GM23248 (cell line): ENCODE measurements around the gene ACVR1. TPM values are rescaled to one million over a fixed set of nuclear protein-coding genes. Genes with fewer than 3 reads are reported as not detected.

Experiments
- DNase-seq: peaks from one replicate; pipeline ENCODE4 v3.0.0-alpha.2; 2015
- H2AFZ ChIP-seq: fragments of 200-600 bp; sonication (generic); 2 replicates; pipeline ENCODE4 v1.6.1; 2016; ENCODE audit warnings: antibody characterized with exemption
- H3F3A ChIP-seq: fragments of 200-600 bp; sonication (generic); 2 replicates; pipeline ENCODE4 v1.6.1; 2016; ENCODE audit warnings: mild to moderate bottlenecking, antibody characterized with exemption, mixed run types; ENCODE audit not compliant: insufficient read depth
- H3K27ac ChIP-seq: fragments of 200-600 bp; sonication (generic); 2 replicates; pipeline ENCODE4 v1.5.1; 2016; ENCODE audit warnings: mild to moderate bottlenecking
- H3K27me3 ChIP-seq: fragments of 200-600 bp; sonication (generic); replicated peaks from 2 replicates; pipeline ENCODE4 v1.6.1; 2016; ENCODE audit warnings: mild to moderate bottlenecking; ENCODE audit not compliant: insufficient read depth
- H3K36me3 ChIP-seq: fragments of 200-600 bp; sonication (generic); 2 replicates; pipeline ENCODE4 v1.6.1; 2016; ENCODE audit warnings: low read depth, mild to moderate bottlenecking
- H3K4me1 ChIP-seq: fragments of 200-600 bp; sonication (generic); 2 replicates; pipeline ENCODE4 v1.6.1; 2016; ENCODE audit warnings: mild to moderate bottlenecking; ENCODE audit not compliant: insufficient read depth
- H3K4me2 ChIP-seq: fragments of 200-600 bp; sonication (generic); one replicate; pipeline ENCODE4 v1.6.1; 2016; ENCODE audit warnings: mild to moderate bottlenecking; ENCODE audit not compliant: unreplicated experiment
- H3K4me3 ChIP-seq: fragments of 200-600 bp; sonication (generic); 2 replicates; pipeline ENCODE4 v1.5.1; 2016; ENCODE audit warnings: mild to moderate bottlenecking
- H3K79me2 ChIP-seq: fragments of 200-600 bp; sonication (generic); 2 replicates; pipeline ENCODE4 v1.6.1; 2016; ENCODE audit warnings: mild to moderate bottlenecking; ENCODE audit not compliant: insufficient read depth
- H3K9ac ChIP-seq: fragments of 200-600 bp; sonication (generic); 2 replicates; pipeline ENCODE4 v1.6.1; 2016; ENCODE audit warnings: mild to moderate bottlenecking
- H3K9me2 ChIP-seq: fragments of 200-600 bp; sonication (generic); 2 replicates; pipeline ENCODE4 v1.6.1; 2016; ENCODE audit warnings: mixed run types, mild to moderate bottlenecking, moderate library complexity; ENCODE audit not compliant: insufficient read depth
- H3K9me3 ChIP-seq: fragments of 200-600 bp; sonication (generic); one replicate; pipeline ENCODE4 v1.6.1; 2017; ENCODE audit warnings: low read depth
- H4K20me1 ChIP-seq: fragments of 200-600 bp; sonication (generic); 2 replicates; pipeline ENCODE4 v1.6.0; 2016; ENCODE audit not compliant: insufficient read depth
- EZH2 ChIP-seq: fragments of 200-600 bp; sonication (generic); IDR thresholded peaks from 2 replicates; pipeline ENCODE4 v1.6.1; 2018; ENCODE audit warnings: antibody characterized with exemption, mild to moderate bottlenecking; ENCODE audit not compliant: insufficient read depth, poor library complexity, severe bottlenecking
- EZH2phosphoT487 ChIP-seq: fragments of 200-600 bp; sonication (generic); IDR thresholded peaks from 2 replicates; pipeline ENCODE4 v1.6.1; 2018; ENCODE audit warnings: antibody characterized with exemption, moderate library complexity, mild to moderate bottlenecking, low read depth; ENCODE audit not compliant: insufficient read depth
- WGBS, 2 experiments: methylation state at CpG; one replicate each; pipeline ENCODE4 v1.1.6; 2015 to 2017; ENCODE audit warnings: low lambda C conversion rate in 2 of 2, low coverage in 1 of 2; ENCODE audit errors: missing lambda C conversion rate in 2 of 2; 5-methylcytosine and 5-hydroxymethylcytosine counted together
- in situ Hi-C: fragments of 300-500 bp; cut with MboI; formaldehyde crosslinking; loops from 2 replicates; pipeline ENCODE4 v1.15.0; 2020
- polyA plus RNA-seq: library from polyadenylated mRNA; unstranded; fragments of >200 nt; fragmentation: Nextera tagmentation; extraction: Ambion mirVana; gene quantifications from 2 replicates; pipeline ENCODE4 v1.2.1, GENCODE V29; 2016
- total RNA-seq: library from RNA; depleted of rRNA; stranded (reverse); fragments of >200 nt; shearing (Covaris generic); gene quantifications from 2 replicates; pipeline ENCODE4 v1.2.3, GENCODE V29; 2014

The ACVR1 gene
- total and polyA plus RNA-seq, 2 experiments from 2014 or later = 16.2 to 31.3 TPM

DNA sequence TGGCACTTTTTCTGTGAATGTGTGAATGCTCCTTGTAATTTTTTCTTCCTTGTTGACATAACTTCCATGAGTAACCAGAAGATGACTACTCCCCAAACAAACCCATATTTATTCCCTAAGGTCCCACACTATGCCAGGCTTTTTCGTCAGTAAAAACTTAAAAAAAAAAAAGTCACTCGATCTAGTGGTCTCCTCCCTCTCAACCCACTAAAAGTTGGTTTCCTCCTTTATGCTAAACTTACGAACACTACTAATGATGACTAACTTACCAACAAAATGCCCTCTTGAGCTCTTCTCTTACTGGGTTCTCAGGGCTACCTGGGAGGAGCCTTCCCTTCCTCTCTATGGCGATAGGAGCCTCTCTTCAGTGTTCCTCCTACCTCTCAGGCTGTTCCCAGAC lies 18.2 kb downstream of the ACVR1 start:
- Histone ChIP-seq H3K27ac (peak overlapping the region; percentile 97), H3K4me3 (no peak overlapping the region), H3K4me2 (peak overlapping the region; percentile 6), H3K4me1 (peaks cover 28% of the 10 kb centered on the region), H3K9ac (peak overlapping the region; percentile 11; the same call in 1 of the 2 replicates), H3K27me3 (no peaks in the 10 kb centered on the region), H3K9me2 (no peaks in the 10 kb centered on the region), H3K9me3 (no peaks in the 10 kb centered on the region), H4K20me1 (no peaks in the 10 kb centered on the region), H3F3A (peaks cover 36% of the 10 kb centered on the region), H3K79me2 (peaks cover 83% of the 10 kb centered on the region), H2AFZ (no peak overlapping the region), H3K36me3 (no peaks in the 10 kb centered on the region)
- peak; percentile 82 for DNase-seq
- WGBS, 2 experiments = 34 to 40% methylated on average over 4 of the region's 4 CpGs
- TF ChIP-seq EZH2 (no peak), EZH2phosphoT487 (no peak)
- in situ Hi-C loops = no loop called here

DNA sequence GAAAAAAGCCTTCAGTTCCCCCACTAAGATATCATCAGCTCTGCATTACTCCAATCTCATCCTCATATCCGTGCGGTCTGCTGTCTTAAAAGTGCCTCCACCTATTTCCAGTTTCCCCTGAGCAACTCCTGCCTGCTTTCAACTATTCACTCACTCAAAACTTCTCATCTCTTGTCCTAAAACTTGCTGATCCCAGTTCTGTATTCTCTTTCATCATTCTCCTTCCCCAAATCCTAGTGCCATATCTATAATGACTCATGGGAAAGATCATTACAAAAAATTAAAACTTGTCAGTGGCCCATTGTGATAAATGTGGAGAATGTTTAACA lies 20.0 kb downstream of the ACVR1 start:
- H3F3A ChIP-seq = peaks cover 36% of the 10 kb centered on the region
- H3K27me3 ChIP-seq = no peaks in the 10 kb centered on the region
- H3K9me2 ChIP-seq = no peaks in the 10 kb centered on the region
- H3K4me2 ChIP-seq = peak overlapping the region; percentile 70
- in situ Hi-C loops = no loop called here
- TF ChIP-seq EZH2phosphoT487 (no peak), EZH2 (no peak)
- peaks cover 28% of the 10 kb centered on the region for H3K4me1 ChIP-seq
- H3K36me3 ChIP-seq = no peaks in the 10 kb centered on the region
- peak overlapping the region; percentile 97 for H3K27ac ChIP-seq
- no peaks in the 10 kb centered on the region for H3K9me3 ChIP-seq
- H4K20me1 ChIP-seq = no peaks in the 10 kb centered on the region
- peak; percentile 47 for DNase-seq
- WGBS, 2 experiments = 11 to 15% methylated on average over 2 of the region's 2 CpGs
- H3K9ac ChIP-seq = peak overlapping the region; percentile 79
- H2AFZ ChIP-seq = 0 out of 2 replicates have a peak overlapping the region, but pooled peaks have one; percentile 9
- H3K4me3 ChIP-seq = peak overlapping the region; percentile 24; the same call in 1 of the 2 replicates
- peaks cover 85% of the 10 kb centered on the region for H3K79me2 ChIP-seq

DNA sequence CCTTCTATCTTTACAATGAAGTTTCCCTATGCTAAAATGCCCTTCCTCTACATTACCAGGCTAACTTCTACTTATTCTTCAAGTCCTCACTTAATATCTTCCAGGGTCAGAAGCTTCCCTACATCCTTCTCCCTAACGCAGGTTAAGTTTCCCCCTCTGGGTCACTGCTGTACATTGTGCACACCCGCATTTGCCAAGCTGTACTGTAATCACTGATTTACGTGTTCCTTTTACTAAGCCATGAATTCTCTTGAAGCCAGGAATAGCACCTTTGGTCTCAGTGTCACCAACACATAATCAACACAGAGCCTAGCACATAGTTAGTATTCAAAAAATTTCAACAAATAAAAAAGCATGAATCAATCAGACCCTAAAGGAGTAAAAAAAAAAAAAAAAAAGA lies 22.3 kb downstream of the ACVR1 start:
- H3K4me1 ChIP-seq = peaks cover 28% of the 10 kb centered on the region
- TF ChIP-seq EZH2phosphoT487 = no peak
- no peak for TF ChIP-seq EZH2
- H4K20me1 ChIP-seq = no peaks in the 10 kb centered on the region
- no peaks in the 10 kb centered on the region for H3K9me3 ChIP-seq
- no peak overlapping the region for H3K4me3 ChIP-seq
- 91 to 96% methylated on average over 3 of the region's 3 CpGs for WGBS, 2 experiments
- H3K79me2 ChIP-seq = peaks cover 85% of the 10 kb centered on the region
- no peak overlapping the region for H3K27ac ChIP-seq
- H3K36me3 ChIP-seq = no peaks in the 10 kb centered on the region
- no peak overlapping the region for H3K4me2 ChIP-seq
- no peak for DNase-seq
- in situ Hi-C loops = no loop called here
- H2AFZ ChIP-seq = no peak overlapping the region
- no peaks in the 10 kb centered on the region for H3K9me2 ChIP-seq
- H3K27me3 ChIP-seq = no peaks in the 10 kb centered on the region
- peaks cover 36% of the 10 kb centered on the region for H3F3A ChIP-seq
- no peak overlapping the region for H3K9ac ChIP-seq

DNA sequence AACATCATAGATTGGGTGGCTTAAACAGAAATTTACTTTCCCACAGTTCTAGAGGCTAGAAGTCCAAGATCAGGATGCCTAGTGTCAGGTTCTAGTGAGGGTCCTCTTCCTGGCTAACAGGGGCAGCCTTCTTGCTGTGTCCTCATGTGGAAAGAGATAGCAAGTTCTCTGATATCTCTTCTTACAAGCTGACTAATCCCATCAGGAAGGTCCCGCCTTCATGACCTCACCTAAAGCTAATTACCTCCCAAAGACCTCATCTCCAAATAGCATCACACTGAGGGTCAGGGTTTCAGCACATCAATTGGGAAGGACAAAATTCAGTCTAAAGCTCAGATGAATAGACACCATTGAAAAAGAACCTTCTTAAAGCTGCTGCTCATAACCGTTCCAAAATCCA lies 22.9 kb downstream of the ACVR1 start:
- DNase-seq = no peak
- H3K79me2 ChIP-seq = peaks cover 85% of the 10 kb centered on the region
- H3K27ac ChIP-seq = no peak overlapping the region
- H3K27me3 ChIP-seq = no peaks in the 10 kb centered on the region
- H3K36me3 ChIP-seq = no peaks in the 10 kb centered on the region
- H3K9me3 ChIP-seq = no peaks in the 10 kb centered on the region
- H3F3A ChIP-seq = peaks cover 36% of the 10 kb centered on the region
- no peak overlapping the region for H3K4me2 ChIP-seq
- no peak overlapping the region for H3K4me3 ChIP-seq
- H3K4me1 ChIP-seq = peaks cover 25% of the 10 kb centered on the region
- no peak overlapping the region for H2AFZ ChIP-seq
- H3K9ac ChIP-seq = no peak overlapping the region
- no peaks in the 10 kb centered on the region for H4K20me1 ChIP-seq
- WGBS, 2 experiments = 100% methylated on average over 2 of the region's 2 CpGs
- H3K9me2 ChIP-seq = no peaks in the 10 kb centered on the region
- in situ Hi-C loops = no loop called here
- TF ChIP-seq EZH2 (no peak), EZH2phosphoT487 (no peak)

DNA sequence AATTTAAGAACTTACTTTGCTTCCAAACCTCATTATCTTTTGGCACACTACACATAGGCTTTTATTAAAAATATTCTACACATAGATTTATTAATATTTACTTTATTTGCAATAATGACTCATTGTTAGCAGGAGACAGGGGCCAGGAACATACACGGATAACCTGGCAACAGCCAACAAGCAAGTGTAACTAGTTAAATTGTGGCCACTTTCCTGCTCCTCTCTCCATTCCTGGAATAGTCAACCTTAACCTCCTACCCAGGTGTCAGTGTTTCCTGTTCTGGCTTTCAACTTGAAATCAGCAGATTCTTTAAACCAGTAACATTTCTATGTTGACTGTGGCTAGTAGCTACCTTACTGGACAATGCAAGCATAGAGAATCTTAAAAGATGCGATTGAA lies 26.5 kb downstream of the ACVR1 start:
- Histone ChIP-seq H3K36me3 (no peaks in the 10 kb centered on the region), H4K20me1 (no peaks in the 10 kb centered on the region), H3K4me2 (no peak overlapping the region), H3K27me3 (no peaks in the 10 kb centered on the region), H3K9ac (no peak overlapping the region), H3K9me2 (no peaks in the 10 kb centered on the region; the same call in 1 of the 2 replicates), H3F3A (no peaks in the 10 kb centered on the region), H3K4me1 (no peaks in the 10 kb centered on the region), H3K27ac (no peak overlapping the region), H2AFZ (no peak overlapping the region), H3K9me3 (no peaks in the 10 kb centered on the region), H3K79me2 (peaks cover 98% of the 10 kb centered on the region), H3K4me3 (no peak overlapping the region)
- WGBS, 2 experiments = 79 to 84% methylated on average over 2 of the region's 2 CpGs
- TF ChIP-seq EZH2 = no peak
- in situ Hi-C loops = no loop called here
- no peak for DNase-seq
